GM12801 (cell line): ENCODE results near the gene VOPP1.

Experiments
- TF ChIP-seq, protein P1 (sequence below): IDR thresholded peaks from one replicate; pipeline ENCODE4 v1.5.1; 2011; ENCODE audit warnings: control low read depth; ENCODE audit not compliant: insufficient read length; ENCODE audit errors: extremely low read depth

Gene VOPP1

GRCh38 chr7:55483046-55483445 lies 89.3 kb downstream of the VOPP1 start:
- TF ChIP-seq, protein P1, sequence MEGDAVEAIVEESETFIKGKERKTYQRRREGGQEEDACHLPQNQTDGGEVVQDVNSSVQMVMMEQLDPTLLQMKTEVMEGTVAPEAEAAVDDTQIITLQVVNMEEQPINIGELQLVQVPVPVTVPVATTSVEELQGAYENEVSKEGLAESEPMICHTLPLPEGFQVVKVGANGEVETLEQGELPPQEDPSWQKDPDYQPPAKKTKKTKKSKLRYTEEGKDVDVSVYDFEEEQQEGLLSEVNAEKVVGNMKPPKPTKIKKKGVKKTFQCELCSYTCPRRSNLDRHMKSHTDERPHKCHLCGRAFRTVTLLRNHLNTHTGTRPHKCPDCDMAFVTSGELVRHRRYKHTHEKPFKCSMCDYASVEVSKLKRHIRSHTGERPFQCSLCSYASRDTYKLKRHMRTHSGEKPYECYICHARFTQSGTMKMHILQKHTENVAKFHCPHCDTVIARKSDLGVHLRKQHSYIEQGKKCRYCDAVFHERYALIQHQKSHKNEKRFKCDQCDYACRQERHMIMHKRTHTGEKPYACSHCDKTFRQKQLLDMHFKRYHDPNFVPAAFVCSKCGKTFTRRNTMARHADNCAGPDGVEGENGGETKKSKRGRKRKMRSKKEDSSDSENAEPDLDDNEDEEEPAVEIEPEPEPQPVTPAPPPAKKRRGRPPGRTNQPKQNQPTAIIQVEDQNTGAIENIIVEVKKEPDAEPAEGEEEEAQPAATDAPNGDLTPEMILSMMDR, result no peak

DNA sequence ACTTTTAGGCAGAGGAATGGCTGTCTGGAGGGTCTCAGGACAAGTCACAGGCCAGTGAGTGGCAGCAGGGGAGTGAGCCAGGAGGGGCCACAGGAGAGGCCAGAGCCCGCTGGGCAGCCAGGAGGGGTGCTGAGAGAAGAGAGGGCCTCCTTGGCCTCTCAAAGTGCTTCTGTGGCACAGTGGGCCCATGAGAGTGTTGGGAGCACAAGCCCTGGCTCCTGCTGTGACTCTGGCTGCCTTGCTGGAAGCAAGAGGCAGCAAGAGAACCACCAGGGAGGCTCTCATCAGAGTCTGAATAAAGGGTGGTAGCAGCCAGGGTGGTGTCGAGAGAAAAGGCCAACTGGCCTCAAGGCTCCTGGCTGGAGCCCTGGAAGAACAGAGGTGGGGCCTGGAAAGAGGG lies 91.1 kb downstream of the VOPP1 start:
- TF ChIP-seq, protein P1, result no peak

GRCh38 chr7:55478700-55479099 lies 93.6 kb downstream of the VOPP1 start:
- TF ChIP-seq, protein P1, result no peak

DNA sequence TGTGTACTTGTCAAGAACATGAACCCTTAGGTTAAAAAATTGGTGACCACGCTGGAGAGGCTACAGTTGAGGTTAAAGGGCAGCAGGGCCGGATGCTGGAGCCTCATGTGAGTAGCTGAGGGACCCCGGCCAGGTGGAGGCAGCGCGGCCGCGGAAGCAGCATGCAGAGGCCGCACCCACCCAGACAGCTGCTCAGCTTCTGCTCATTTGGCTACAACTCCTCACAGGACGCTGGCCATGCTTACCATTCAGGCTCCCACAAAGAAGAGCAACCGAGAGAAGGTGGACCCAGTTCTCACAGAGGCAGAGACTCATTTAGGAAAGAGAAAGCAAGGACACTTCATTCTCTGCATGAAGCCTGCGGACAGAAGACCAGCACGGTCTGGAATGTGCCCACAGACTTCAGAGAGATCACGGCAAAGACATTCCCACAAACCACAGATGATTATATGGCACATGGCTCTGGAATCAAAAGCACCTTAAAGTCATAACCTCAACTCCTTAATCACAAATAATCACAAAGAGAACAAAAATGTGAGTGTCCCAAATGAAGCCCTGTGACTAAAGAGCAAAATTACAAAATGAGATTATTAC lies 94.4 kb downstream of the VOPP1 start:
- TF ChIP-seq, protein P1, result no peak

GRCh38 chr7:55476852-55477780 lies 95.2 kb downstream of the VOPP1 start:
- TF ChIP-seq, protein P1, result no peak

- TF ChIP-seq, protein P1, result no peak
Measured at GRCh38 chr7:55475855-55476803, 96.2 kb downstream of the VOPP1 start.
